GM23338 (cell line): ENCODE measurements around the gene CRACR2B.
A peak's percentile ranks its signal among the peaks of the same experiment; 100 is the strongest.

Experiments
- CREB1 ChIP-seq: fragments of 250-450 bp; sonication (Bioruptor Pico); IDR thresholded peaks from 2 replicates; pipeline ENCODE4 v1.5.0; 2020; ENCODE audit warnings: low read depth, mild to moderate bottlenecking, moderate library complexity
- EZH2 ChIP-seq: fragments of 200-600 bp; sonication (generic); IDR thresholded peaks from one replicate; pipeline ENCODE4 v1.8.0; 2017; ENCODE audit warnings: antibody characterized with exemption, mild to moderate bottlenecking, low read depth; ENCODE audit not compliant: unreplicated experiment
- EZH2phosphoT487 ChIP-seq: fragments of 200-600 bp; sonication (generic); IDR thresholded peaks from one replicate; pipeline ENCODE4 v1.8.1; 2018; ENCODE audit warnings: antibody characterized with exemption; ENCODE audit not compliant: unreplicated experiment
- JUNB ChIP-seq: IDR thresholded peaks from one replicate; pipeline ENCODE4 v1.6.1; 2016; ENCODE audit warnings: antibody characterized with exemption; ENCODE audit not compliant: unreplicated experiment
- NANOG ChIP-seq: IDR thresholded peaks from 2 replicates; pipeline ENCODE4 v1.6.1; 2016; ENCODE audit warnings: antibody characterized with exemption, borderline replicate concordance
- POLR2AphosphoS5 ChIP-seq: IDR thresholded peaks from 2 replicates; pipeline ENCODE4 v1.6.1; 2016; ENCODE audit warnings: antibody characterized with exemption, low read depth
- STAT1 ChIP-seq: IDR thresholded peaks from one replicate; pipeline ENCODE4 v1.6.1; 2016; ENCODE audit warnings: antibody characterized with exemption; ENCODE audit not compliant: unreplicated experiment
- TF ChIP-seq, protein P1 (sequence below), 2 experiments: fragments of 200-600 bp in 1 of 2; sonication (generic) in 1 of 2; conservative IDR thresholded peaks; 2 replicates each; pipeline versions ENCODE4 v1.5.1 to v1.6.1; 2016 to 2017; ENCODE audit warnings: antibody characterized with exemption in 2 of 2, low read depth in 2 of 2, mild to moderate bottlenecking in 2 of 2, moderate library complexity in 1 of 2
- TF ChIP-seq, protein P2 (sequence below): IDR thresholded peaks from one replicate; pipeline ENCODE4 v1.6.1; 2018; ENCODE audit warnings: antibody characterized with exemption; ENCODE audit not compliant: unreplicated experiment
- TF ChIP-seq, protein P3 (sequence below): IDR thresholded peaks from 2 replicates; pipeline ENCODE4 v1.6.1; 2016; ENCODE audit warnings: antibody characterized with exemption
- TF ChIP-seq, protein P4 (sequence below): fragments of 250-450 bp; sonication (Bioruptor Pico); IDR thresholded peaks from 2 replicates; pipeline ENCODE4 v1.5.0; 2020; ENCODE audit warnings: mild to moderate bottlenecking, moderate library complexity

DNA sequence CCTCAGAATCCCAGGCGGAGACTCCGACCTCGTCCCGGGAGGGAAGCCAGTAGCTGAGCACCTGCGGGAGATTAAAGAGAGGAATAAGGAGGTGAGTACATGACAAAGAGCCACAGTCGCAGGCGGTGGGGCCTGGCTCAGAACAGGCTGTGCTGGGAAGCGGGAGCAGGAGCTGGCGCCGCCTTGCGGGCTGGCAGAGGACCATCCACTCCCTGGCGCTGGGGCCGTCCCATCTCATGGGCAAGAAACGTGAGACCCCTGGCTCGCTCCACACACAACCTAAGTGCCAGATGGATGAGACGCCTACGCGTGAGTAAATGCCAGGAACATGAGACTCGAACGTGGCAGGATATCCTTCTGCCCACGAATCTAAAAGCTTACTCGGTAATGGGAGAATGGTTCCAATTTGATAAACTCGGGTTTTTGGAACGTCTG lies 44.1 kb upstream of the CRACR2B start:
- TF ChIP-seq, protein P1, sequence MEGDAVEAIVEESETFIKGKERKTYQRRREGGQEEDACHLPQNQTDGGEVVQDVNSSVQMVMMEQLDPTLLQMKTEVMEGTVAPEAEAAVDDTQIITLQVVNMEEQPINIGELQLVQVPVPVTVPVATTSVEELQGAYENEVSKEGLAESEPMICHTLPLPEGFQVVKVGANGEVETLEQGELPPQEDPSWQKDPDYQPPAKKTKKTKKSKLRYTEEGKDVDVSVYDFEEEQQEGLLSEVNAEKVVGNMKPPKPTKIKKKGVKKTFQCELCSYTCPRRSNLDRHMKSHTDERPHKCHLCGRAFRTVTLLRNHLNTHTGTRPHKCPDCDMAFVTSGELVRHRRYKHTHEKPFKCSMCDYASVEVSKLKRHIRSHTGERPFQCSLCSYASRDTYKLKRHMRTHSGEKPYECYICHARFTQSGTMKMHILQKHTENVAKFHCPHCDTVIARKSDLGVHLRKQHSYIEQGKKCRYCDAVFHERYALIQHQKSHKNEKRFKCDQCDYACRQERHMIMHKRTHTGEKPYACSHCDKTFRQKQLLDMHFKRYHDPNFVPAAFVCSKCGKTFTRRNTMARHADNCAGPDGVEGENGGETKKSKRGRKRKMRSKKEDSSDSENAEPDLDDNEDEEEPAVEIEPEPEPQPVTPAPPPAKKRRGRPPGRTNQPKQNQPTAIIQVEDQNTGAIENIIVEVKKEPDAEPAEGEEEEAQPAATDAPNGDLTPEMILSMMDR (conservative IDR thresholded peaks at IDR 0.05; ENCODE audit: low read depth in 2 of 2) = peak; percentile 79 to 95
- TF ChIP-seq POLR2AphosphoS5 (peak; percentile 41; the same call in 1 of the 2 replicates), EZH2phosphoT487 (no peak), NANOG (no peak), EZH2 (no peak), CREB1 (CRISPR knock-in tag) (no peak), STAT1 (no peak), JUNB (no peak)
- TF ChIP-seq, protein P2, sequence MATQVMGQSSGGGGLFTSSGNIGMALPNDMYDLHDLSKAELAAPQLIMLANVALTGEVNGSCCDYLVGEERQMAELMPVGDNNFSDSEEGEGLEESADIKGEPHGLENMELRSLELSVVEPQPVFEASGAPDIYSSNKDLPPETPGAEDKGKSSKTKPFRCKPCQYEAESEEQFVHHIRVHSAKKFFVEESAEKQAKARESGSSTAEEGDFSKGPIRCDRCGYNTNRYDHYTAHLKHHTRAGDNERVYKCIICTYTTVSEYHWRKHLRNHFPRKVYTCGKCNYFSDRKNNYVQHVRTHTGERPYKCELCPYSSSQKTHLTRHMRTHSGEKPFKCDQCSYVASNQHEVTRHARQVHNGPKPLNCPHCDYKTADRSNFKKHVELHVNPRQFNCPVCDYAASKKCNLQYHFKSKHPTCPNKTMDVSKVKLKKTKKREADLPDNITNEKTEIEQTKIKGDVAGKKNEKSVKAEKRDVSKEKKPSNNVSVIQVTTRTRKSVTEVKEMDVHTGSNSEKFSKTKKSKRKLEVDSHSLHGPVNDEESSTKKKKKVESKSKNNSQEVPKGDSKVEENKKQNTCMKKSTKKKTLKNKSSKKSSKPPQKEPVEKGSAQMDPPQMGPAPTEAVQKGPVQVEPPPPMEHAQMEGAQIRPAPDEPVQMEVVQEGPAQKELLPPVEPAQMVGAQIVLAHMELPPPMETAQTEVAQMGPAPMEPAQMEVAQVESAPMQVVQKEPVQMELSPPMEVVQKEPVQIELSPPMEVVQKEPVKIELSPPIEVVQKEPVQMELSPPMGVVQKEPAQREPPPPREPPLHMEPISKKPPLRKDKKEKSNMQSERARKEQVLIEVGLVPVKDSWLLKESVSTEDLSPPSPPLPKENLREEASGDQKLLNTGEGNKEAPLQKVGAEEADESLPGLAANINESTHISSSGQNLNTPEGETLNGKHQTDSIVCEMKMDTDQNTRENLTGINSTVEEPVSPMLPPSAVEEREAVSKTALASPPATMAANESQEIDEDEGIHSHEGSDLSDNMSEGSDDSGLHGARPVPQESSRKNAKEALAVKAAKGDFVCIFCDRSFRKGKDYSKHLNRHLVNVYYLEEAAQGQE = no peak
- TF ChIP-seq, protein P3, sequence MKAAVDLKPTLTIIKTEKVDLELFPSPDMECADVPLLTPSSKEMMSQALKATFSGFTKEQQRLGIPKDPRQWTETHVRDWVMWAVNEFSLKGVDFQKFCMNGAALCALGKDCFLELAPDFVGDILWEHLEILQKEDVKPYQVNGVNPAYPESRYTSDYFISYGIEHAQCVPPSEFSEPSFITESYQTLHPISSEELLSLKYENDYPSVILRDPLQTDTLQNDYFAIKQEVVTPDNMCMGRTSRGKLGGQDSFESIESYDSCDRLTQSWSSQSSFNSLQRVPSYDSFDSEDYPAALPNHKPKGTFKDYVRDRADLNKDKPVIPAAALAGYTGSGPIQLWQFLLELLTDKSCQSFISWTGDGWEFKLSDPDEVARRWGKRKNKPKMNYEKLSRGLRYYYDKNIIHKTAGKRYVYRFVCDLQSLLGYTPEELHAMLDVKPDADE = no peak
- TF ChIP-seq, protein P4, sequence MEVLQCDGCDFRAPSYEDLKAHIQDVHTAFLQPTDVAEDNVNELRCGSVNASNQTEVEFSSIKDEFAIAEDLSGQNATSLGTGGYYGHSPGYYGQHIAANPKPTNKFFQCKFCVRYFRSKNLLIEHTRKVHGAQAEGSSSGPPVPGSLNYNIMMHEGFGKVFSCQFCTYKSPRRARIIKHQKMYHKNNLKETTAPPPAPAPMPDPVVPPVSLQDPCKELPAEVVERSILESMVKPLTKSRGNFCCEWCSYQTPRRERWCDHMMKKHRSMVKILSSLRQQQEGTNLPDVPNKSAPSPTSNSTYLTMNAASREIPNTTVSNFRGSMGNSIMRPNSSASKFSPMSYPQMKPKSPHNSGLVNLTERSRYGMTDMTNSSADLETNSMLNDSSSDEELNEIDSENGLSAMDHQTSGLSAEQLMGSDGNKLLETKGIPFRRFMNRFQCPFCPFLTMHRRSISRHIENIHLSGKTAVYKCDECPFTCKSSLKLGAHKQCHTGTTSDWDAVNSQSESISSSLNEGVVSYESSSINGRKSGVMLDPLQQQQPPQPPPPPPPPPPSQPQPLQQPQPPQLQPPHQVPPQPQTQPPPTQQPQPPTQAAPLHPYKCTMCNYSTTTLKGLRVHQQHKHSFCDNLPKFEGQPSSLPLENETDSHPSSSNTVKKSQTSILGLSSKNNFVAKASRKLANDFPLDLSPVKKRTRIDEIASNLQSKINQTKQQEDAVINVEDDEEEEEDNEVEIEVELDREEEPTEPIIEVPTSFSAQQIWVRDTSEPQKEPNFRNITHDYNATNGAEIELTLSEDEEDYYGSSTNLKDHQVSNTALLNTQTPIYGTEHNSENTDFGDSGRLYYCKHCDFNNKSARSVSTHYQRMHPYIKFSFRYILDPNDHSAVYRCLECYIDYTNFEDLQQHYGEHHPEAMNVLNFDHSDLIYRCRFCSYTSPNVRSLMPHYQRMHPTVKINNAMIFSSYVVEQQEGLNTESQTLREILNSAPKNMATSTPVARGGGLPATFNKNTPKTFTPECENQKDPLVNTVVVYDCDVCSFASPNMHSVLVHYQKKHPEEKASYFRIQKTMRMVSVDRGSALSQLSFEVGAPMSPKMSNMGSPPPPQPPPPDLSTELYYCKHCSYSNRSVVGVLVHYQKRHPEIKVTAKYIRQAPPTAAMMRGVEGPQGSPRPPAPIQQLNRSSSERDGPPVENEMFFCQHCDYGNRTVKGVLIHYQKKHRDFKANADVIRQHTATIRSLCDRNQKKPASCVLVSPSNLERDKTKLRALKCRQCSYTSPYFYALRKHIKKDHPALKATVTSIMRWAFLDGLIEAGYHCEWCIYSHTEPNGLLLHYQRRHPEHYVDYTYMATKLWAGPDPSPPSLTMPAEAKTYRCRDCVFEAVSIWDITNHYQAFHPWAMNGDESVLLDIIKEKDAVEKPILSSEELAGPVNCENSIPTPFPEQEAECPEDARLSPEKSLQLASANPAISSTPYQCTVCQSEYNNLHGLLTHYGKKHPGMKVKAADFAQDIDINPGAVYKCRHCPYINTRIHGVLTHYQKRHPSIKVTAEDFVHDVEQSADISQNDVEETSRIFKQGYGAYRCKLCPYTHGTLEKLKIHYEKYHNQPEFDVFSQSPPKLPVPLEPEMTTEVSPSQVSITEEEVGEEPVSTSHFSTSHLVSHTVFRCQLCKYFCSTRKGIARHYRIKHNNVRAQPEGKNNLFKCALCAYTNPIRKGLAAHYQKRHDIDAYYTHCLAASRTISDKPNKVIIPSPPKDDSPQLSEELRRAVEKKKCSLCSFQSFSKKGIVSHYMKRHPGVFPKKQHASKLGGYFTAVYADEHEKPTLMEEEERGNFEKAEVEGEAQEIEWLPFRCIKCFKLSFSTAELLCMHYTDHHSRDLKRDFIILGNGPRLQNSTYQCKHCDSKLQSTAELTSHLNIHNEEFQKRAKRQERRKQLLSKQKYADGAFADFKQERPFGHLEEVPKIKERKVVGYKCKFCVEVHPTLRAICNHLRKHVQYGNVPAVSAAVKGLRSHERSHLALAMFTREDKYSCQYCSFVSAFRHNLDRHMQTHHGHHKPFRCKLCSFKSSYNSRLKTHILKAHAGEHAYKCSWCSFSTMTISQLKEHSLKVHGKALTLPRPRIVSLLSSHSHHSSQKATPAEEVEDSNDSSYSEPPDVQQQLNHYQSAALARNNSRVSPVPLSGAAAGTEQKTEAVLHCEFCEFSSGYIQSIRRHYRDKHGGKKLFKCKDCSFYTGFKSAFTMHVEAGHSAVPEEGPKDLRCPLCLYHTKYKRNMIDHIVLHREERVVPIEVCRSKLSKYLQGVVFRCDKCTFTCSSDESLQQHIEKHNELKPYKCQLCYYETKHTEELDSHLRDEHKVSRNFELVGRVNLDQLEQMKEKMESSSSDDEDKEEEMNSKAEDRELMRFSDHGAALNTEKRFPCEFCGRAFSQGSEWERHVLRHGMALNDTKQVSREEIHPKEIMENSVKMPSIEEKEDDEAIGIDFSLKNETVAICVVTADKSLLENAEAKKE (CRISPR knock-in tag) = no peak
